NCI-H146 treated with DMSO at 0.1 percent for 48 hours (cell line): Measurements from ENCODE around the gene SGMS1.
"Not testable (repeated sequence)": the region's sequence is repeated elsewhere in the genome, so short reads cannot be mapped to it uniquely, and the experiment has no call there.

Source experiments
- DNase-seq: peaks from one replicate; lab custom pipeline; 2025; ENCODE audit not compliant: unreplicated experiment; lab: John Stamatoyannopoulos, UW

SGMS1 gene

GRCh38 chr10:50382576-50383023 is 241.2 kb downstream of the SGMS1 start:
- no peak for DNase-seq

- no peak for DNase-seq
These were observed 242.1 kb downstream of the SGMS1 start for GRCh38 chr10:50381642-50382041.

DNA sequence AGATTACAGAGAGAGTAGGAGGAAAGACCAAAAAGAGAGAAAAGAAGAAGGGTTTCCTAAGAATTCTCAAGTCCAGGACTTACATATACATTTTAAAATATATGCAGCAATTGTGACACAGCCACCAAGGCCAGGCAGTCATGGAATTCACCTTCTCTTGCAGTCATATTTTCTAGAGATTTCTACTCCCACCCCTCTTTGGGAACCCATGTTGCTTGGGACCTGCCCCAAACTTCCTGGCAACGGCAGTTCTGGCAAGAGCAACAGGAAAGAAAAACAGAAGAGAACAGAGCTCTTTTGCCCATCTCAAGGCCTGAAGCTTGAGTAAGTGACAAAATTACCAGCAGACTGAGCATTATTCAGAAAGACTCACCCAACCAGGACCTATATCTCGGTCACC is 244.1 kb downstream of the SGMS1 start:
- no peak for DNase-seq

DNA sequence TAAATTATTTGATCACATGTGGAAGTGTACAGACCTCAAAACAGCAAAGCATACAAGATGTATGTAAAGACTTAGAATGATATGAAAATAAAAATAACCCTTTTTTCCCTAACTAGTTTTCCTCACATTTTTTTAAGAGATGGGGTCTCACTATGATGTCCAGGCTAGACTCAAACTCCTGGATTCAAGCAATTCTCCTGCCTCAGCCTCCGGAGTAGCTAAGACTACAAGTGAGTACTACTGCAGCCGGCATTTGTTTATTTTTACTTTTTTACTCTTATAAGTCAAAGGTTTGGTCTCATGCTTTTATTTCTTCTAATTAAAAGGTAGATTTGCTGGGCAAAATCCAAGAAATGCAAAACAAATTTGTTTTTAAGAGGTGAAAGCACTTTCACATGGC is 248.0 kb downstream of the SGMS1 start:
- no peak for DNase-seq

GRCh38 chr10:50375051-50375452 is 248.7 kb downstream of the SGMS1 start:
- no peak for DNase-seq

- DNase-seq = no peak
These were observed 249.8 kb downstream of the SGMS1 start for GRCh38 chr10:50373821-50374501.

GRCh38 chr10:50369931-50370330 is 253.8 kb downstream of the SGMS1 start:
- DNase-seq = no peak

- no peak for DNase-seq
These were observed 256.0 kb downstream of the SGMS1 start for GRCh38 chr10:50367732-50368131.

GRCh38 chr10:50366421-50366820 is 257.3 kb downstream of the SGMS1 start:
- not testable (repeated sequence) for DNase-seq

DNA sequence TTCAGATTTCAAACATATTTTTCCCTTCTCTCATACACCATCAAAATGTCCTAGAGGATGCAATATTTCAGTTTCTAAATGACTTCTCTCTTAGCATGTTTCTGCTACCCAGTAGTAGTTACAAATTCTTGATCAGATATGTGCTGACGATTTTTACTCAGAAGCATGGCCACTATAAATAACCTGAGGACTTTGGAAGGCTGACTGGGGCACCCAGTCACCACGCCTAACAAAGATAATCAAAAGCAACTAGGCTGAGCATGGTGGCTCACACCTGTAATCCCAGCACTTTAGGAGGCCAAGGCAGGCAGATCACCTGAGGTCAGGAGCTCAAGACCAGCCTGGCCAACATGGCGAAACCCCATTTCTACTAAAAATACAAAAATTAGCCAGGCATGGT is 259.0 kb downstream of the SGMS1 start:
- not testable (repeated sequence) for DNase-seq

- no peak for DNase-seq
These were observed 261.1 kb downstream of the SGMS1 start for GRCh38 chr10:50362547-50363125.

- no peak for DNase-seq
These were observed 261.8 kb downstream of the SGMS1 start for GRCh38 chr10:50361946-50362345.

DNA sequence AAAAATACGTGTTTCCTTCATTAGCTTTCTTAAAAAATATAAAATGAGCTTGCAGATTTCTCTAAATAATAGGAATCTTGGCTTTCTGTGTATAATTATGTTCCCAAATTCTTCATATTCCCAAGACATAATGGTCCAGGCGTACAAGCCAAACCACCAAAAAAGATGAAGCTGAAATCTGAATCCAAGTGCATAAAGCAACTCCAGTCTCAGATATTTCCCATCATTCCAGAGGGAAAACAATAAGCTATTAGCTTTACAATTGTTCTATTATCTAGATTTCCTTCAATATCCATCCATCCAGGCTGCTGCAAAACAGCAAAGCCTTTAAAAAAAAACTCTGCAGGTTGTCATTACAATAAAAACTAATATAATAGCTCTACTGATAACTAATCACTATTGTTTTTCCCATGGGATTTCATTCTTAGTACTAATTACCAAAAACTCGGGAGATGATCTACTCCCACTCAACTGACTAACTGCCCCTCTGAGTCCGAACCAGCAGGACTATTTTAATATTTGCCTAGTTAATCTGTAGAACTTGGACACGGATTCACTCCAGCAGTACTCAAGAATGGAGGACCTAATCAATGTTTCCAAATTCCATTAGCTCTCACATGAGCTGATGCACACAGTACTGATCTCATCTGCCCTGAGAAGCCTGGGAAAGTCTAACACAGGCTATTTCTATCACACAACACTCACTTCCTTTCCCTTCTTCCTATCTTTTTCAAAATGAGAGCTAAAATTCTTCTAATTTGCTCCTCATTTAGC is 263.5 kb downstream of the SGMS1 start:
- no peak for DNase-seq

GRCh38 chr10:50358925-50359687 is 264.6 kb downstream of the SGMS1 start:
- DNase-seq = no peak

GRCh38 chr10:50358411-50358810 is 265.3 kb downstream of the SGMS1 start:
- no peak for DNase-seq

GRCh38 chr10:50356481-50356832 is 267.3 kb downstream of the SGMS1 start:
- DNase-seq = not testable (repeated sequence)

DNA sequence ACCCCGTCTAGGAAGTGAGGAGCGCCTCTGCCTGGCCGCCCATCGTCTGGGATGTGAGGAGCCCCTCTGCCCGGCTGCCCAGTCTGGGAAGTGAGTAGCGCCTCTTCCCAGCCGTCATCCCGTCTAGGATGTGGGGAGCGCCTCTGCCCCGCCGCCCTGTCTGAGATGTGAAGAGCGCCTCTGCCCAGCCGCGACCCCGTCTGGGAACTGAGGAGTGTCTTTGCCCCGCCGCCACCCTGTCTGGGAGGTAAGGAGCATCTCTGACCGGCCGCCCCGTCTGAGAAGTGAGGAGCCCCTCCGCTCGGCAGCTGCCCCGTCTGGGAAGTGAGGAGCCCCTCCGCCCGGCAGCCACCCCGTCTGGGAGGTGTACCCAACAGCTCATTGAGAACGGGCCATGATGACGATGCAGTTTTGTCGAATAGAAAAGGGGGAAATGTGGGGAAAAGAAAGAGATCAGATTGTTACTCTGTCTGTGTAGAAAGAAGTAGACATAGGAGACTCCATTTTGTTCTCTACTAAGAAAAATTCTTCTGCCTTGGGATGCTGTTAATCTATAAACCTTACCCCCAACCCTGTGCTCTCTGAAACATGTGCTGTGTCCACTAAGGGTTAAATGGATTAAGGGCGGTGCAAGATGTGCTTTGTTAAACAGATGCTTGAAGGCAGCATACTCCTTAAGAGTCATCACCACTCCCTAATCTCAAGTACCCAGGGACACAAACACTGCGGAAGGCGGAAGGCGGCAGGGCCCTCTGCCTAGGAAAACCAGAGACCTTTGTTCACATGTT is 267.9 kb downstream of the SGMS1 start:
- not testable (repeated sequence) for DNase-seq

GRCh38 chr10:50351483-50352146 is 272.1 kb downstream of the SGMS1 start:
- no peak for DNase-seq

DNA sequence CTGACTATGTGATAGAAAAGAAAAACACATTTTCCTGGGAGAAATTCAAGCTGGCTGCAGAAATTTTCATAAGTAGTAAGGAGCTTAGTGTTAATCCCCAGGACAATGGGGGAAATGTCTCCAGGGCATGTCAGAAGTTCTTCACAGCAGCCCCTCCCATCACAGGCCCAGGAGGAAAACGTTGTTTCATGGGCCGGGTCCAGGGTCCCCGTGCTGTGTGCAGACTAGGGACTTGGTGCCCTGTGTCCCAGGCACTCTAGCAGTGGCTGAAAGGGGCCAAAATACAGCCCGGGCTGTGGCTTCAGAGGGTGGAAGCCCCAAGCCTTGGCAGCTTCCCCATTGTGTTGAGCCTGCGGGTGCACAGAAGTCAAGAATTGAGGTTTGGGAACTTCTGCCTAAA is 273.4 kb downstream of the SGMS1 start:
- DNase-seq = no peak

DNA sequence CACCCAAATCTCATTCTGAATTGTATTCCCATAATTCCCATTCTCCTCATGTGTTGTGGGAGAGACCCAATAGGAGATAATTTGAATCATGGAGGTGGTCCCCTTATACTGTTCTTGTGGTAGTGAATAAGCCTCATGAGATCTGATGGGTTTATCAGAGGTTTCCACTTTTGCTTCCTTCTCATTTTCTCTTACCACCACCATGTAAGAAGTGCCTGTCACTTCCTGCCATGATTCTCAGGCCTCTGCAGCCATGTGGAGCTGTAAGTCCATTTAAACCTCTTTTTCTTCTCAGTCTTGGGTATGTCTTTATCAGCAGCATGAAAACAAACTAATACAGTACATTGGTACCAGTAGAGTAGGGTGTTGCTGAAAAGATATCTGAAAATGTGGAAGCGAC is 274.2 kb downstream of the SGMS1 start:
- DNase-seq = no peak
